HG03045 (cell line): ENCODE data around the gene RAP1GDS1.
"Not testable (repeated sequence)": the region's sequence is repeated elsewhere in the genome, so short reads cannot be mapped to it uniquely, and the experiment has no call there.

Source experiments
- ATAC-seq: cut with Tn5 transposase; IDR thresholded peaks from one replicate; pipeline ENCODE4 v1.9.1; 2021; ENCODE audit warnings: mild to moderate bottlenecking, moderate library complexity; ENCODE audit not compliant: unreplicated experiment

Gene RAP1GDS1

DNA sequence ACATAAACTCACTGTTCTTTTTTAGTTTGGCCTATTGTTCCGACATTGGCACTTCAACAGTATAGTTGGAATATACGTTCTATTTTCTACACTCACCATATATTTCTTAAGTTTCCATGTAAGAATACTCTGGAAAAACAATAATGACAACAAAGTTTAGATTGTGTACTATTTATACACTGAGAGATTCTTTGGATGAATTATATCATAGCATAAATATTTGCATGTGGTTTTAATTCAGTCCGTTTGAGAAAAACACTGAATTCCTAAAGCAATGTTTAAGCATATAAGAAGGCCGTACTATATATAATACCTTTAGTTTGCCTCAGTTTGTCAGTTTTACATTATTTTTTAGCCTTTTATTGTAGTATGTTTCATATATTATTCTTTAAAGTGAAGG is 82.4 kb downstream of the RAP1GDS1 start:
- ATAC-seq = no peak

DNA sequence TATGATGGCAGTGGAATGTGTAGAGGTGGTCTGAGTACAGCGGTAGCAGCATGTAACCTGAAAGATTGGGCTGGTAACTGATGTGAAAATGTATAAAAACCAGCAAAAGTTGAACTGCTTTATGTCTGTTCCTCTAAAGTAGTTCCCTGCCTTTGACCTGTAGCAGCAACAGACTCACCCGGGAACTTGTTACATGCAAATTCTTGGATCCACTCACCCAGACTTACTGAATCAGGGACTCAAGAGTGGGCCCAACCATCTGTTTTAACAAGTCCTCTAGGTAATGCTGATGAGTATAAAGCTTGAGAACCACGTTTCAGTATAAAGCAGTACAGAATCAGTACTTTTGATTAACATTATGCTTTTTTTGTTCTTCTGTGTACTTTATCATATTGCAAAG is 84.7 kb downstream of the RAP1GDS1 start:
- ATAC-seq = no peak

DNA sequence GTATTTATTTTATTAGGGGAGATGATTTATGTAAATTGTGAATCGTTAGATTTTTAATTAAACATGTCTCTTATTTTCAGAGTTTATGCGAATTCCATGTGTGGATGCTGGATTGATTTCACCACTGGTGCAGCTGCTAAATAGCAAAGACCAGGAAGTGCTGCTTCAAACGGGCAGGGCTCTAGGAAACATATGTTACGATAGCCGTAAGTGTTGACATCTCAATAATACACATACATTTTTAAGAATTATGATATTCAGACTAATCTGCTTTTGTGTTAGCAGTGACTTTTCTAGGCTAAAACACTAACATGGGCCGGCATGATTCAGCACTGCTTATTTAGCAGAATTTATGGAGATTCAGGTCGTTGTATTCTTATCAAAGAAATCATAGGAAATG is 91.2 kb downstream of the RAP1GDS1 start:
- no peak for ATAC-seq

DNA sequence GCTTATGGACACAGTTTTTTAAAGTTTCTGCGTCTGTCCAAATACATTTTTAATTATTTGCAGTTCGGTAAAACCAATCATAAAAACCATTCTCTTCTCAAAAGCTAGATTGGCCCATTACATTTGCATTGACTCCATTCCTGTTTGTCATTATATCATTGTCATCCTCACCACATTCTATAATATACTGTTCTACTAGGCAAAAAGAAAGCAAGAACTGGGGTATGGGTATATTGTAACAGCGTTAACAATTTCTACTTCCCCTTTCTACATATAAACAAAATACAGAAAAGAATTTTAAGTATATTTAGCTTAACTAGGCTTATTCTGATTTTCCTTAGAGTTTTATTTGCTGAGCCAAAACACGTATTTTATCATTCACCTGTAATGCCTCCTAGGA is 91.8 kb downstream of the RAP1GDS1 start:
- no peak for ATAC-seq

DNA sequence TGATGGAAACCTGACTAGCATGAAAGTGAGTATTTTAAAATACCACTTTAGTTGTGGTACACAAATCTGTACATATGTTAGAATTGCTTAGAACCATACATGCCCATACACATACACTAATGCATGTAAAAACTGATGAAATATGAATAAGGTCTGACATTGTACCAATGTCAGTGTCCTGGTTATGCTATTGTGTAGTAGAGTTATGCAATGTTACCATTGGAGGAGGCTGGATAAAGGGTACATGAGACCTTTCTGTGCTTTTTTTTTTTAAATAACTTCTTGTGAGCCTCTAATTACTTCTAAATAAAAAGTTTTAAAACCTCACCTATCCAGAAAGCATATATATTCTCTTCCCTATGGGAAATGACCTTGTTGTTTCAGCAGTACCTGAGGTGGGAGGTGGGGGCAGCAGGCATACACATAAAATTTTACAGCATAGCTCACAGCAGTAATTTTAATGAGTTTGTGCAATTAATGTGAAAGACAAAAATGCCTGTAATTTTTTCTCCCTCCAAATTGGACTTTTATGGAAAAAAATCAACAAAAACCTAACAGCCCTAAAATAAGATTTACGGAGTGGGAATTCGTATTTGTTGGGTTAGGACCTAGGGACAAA is 97.6 kb downstream of the RAP1GDS1 start:
- ATAC-seq = no peak

DNA sequence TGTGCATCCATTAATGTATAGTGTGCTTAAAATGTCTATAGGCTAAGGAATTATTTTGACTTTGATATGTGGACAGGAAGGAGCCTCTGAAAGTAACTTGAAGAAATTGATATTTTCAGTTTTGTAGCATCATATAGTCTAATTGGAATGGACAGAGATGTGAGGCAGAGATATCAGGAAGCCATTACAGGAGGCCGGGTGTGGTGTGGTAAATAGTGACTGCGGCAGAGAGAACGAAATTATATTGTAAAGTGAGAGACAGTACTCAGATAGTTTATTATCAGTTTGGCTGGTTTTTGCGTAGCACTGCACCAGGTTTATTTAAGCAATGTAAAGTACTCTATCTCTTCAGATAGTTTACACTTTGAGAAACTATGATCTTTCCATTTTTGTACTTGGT is 98.5 kb downstream of the RAP1GDS1 start:
- no peak for ATAC-seq

DNA sequence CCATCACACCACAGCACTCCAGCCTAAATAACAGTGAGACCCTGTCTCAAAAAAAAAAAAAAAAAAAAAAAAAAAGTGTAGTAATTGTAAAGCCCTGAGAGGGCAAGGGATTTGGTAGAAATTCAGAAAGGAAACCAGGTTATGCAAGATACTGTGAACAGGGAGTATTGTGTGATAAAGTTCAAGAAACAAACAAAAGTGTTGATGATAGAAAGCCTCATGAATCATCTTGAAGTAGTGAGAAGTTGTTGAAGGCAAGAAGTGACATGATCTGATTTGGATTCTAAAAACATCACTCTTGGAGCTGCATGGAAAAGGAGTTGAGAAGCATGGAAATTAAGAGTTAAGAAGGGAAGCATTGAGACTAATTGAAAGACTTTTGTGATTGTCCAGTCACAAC is 102.2 kb downstream of the RAP1GDS1 start:
- no peak for ATAC-seq

DNA sequence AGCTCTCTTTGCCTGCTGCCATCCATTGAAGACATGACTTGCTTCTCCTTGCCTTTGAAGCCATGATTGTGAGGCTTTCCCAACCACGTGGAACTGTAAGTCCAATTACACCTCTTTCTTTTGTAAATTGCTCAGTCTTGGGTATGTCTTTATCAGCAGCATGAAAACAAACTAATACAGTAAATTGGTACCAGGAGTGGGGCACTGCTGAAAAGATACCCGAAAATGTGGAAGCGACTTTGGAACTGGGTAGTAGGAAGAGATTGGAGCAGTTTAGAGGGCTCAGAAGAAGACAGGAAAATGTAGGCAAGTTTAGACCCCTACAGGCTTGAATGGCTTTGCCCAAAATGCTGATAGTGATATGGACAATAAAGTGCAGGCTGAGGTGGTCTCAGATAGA is 105.1 kb downstream of the RAP1GDS1 start:
- ATAC-seq = not testable (repeated sequence)

DNA sequence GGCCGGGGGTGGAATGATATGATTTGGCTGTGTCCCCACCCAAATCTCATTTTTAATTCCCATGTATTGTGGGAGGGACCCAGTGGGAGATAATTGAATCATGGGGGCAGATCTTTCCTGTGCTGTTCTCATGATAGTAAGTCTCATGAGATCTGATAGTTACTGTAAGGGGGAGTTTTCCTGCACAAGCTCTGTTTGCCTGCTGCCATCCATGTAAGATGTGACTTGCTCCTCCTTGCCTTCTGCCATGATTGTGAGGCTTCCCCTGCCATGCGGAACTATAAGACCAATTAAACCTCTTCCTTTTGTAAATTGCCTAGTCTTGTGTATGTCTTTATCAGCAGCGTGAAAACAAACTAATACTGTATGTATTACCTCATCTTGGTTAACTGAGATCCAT is 106.8 kb downstream of the RAP1GDS1 start:
- ATAC-seq = not testable (repeated sequence)

DNA sequence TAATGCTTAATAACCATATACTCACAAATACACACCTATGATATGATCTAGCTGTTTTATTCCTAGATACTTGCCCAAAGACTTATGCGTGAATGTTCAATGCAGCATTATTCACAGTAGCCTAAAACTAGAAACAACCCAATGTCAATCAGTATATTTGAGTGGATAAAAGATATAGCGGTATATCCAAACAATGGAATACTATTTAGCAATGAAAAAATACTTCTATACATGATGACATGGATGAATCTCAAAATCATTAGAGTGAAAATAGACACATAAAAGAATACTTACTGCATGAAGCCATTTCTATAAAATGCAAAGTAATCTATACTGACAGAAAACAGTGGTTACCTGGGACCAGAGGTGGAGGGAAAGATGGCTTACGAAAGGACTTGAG is 108.1 kb downstream of the RAP1GDS1 start:
- no peak for ATAC-seq

DNA sequence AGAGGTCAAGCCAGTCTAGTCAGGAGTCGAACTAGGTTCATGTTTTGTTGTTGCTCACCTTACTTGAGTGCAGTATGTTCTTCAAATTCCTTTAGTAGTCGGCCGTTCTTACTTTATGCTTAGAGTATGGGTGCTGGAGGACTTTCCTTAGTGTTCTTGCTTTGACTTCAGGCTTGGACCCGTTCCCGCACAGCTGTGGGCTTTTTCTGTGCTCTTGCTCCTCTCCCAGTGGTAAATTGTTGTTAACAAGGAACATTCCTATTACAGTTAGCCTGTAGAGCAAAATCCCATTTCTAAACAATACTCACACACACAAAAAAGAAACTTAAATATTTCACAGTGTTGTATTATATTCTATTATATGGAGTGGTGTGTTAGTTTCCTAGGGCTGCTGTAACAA is 113.5 kb downstream of the RAP1GDS1 start:
- ATAC-seq = no peak

DNA sequence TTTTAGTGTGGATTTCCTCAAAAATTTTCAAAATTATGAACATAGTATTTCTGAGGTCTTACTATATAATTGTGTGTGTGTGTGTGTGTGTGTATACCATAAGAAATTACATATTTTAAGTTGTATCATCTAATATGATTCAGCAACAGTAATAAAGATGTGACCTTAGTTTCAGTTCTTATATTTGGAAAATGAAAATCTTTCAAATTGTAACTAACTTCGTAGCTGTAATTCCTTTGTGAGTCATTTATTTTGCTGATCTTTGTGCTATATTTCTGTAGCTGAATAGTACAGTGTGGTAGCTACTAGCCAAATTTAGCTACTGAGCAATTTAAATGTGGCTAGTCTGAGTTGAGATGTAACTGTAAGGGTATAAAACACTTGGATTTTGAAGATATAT is 116.4 kb downstream of the RAP1GDS1 start:
- no peak for ATAC-seq

DNA sequence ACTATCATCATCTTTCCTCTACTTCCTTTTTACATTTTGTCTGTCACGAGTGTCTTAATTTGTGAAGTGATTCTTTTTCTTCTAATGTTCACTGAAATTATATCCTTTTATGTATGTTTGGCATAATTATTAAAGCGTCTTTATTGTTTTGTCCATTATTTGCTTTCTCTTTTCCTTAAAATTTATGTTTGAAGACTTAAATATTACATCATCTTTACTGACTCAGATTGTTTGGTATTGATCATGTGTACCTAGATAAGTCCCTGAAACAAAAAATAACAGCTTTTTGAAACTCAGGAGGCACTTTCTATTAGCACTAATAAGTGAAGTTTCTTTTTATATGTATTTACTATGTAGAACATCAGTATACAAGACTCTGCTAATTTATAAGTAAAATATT is 120.1 kb downstream of the RAP1GDS1 start:
- no peak for ATAC-seq

DNA sequence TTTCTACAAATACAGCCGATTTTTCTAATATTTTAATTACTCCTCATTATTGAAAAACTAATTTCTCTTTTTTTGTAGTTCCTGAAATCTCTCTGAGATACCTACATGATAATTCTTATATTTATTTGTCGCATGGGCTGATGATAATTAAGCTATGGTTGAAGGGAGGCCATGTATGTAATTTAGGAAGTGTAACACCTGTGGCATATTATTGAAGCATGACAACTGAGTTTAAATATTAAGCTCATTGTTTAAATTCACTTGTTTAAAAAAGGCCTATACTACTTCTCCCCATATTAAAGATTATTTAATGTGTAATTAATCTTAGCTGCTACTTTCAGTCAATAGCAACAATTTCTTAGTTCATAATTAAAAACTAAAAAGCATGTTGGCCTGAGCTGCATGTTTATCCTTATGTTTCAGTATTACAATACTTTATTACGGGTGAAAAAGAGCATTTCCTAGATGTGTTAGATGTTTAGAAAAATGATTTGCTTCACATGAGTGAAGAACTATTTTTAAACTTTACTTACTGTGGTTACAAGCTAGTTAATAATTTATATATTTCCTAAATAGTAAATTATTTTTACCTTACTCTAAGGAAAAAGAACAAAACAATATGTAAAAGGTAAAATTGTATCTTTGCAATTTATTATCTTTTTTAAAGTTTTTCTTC is 122.4 kb downstream of the RAP1GDS1 start:
- no peak for ATAC-seq

DNA sequence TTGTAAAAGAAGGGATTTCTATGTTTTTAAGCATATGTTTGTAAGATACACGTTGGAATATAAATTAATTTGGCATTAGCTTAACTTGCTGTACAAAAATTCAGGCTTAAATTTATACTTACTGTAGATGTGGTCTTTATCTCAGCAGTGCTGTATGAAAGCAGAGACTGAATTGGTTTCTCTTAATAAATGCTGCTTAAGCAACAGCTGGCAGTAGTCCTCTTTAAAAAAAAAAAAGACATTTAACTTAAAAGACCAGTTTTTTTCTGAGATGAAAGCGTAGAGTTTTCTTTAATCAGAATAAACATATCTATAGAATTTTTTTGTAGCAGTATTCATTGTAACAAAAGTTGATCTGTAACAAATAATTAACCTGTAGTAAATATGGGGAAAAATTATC is 124.6 kb downstream of the RAP1GDS1 start:
- no peak for ATAC-seq

DNA sequence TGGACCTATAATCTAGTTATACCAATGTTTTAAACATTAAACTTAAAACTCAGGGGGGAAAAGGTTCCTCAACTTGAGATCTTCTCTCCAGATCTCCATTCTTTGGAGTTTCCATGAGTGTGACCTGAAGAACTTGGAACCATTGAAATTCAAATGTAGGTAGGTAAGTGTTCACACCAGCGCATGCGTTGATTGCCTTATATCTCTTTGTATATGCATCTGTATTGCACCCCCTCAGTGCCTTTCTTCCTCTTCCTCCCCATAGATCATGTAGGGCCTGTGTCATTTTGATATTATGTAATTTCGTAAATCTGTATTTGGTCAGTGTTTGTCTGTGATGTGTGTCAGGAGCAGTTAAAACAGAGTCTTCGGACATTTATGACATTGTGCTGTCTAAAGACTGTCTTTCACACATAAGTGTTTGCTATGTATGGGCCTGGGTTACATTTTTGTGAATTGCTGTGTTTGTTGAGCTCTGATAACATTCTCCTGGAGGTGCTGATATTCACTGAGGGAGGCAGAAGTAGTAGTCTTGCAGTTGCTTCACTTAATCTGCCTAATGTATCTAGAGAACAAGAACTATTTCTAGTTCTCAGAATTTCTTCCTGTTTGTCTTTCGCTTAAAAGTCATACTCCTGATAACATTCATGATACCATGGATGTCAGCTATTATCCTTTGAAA is 126.3 kb downstream of the RAP1GDS1 start:
- ATAC-seq = no peak

DNA sequence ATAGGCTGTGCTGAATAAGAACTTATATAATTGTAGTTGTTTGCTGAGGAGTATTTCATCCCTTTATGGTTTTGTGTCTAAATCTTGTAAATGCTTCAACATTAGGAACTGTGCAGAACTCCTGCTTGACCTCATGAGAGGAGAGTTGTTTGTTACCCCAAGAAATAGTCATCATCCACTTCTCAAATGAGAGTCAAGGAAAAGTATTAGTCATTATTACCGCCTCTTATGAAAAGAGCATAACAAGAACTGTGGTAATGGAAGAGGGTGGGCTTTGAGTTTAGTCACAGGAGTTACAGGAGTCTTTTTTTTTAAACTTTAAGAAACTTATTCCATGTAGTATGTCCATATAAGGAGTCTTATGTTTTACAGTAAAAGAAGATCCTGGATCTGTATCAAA is 132.9 kb downstream of the RAP1GDS1 start:
- no peak for ATAC-seq

DNA sequence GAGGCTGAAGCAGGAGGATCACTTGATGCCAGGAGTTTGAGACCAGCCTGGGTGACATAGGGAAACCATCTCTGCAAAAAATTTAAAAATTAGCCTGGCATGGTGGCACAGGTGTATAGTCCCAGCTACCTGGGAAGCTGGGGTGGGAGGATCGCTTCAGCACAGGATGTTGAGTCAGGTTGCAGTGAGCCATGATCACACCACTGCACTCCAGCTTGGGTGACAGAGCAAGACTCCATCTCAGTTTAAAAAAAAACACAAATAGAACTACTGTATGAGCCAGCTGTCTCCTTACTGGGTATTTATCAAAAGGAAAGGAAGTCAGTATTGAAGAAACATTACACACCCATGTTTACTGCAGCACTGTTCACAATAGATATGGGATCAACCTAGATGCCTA is 138.7 kb downstream of the RAP1GDS1 start:
- ATAC-seq = no peak

DNA sequence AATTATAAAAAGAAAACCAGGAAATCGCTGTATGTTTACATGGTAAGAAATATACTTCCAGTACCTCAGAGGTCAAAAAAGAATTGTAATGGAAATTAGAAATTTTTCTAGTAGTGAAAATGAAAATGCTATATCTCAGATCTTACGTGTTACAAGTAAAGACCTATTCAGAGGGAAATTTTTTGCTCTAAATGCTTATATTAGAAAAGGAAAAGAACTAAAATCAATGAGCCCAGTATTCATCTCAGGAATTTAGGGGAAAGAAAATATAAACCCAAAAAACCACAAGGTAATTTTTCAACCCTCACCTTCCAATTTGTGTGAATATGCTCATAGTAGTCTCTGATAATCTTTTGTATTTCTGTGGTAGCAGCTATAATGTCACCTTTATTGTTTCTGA is 145.6 kb downstream of the RAP1GDS1 start:
- no peak for ATAC-seq

DNA sequence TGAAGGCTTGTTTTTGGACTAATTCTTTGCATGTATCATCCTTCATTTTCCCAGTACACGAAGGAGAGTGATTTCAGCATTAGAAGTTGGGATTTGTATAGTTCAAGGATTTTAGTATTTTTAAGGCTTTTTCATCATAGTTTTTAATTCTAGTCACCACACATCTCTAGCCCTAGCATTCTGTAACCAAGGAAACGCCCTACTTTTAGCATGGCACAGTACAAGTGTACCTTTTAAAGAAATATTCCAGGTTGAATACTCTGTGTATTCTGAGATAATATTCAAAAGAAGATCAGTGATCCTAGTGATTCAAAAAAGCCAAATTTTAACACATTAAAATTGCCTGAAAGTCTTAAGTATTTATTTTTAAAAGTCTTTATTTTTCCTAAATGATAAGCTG is 150.5 kb downstream of the RAP1GDS1 start:
- ATAC-seq = no peak

DNA sequence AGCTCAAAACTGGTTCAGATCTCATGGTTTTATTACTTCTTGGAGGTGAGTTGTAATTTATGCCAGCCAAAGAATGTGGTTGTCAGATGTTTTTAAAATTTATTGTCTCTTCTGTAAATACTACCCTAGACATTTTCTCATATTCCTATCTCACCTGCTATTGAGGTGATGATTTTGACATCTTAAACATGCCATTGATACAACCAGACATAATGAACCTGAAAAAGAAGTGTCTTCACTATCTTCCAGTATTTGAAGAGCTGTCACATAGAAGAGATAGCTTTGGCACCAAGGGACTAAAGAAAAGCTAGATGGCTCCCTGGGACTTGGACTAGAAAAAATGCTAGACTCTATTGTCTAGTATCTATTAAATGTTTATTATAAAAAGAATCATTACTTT is 155.7 kb downstream of the RAP1GDS1 start:
- no peak for ATAC-seq

DNA sequence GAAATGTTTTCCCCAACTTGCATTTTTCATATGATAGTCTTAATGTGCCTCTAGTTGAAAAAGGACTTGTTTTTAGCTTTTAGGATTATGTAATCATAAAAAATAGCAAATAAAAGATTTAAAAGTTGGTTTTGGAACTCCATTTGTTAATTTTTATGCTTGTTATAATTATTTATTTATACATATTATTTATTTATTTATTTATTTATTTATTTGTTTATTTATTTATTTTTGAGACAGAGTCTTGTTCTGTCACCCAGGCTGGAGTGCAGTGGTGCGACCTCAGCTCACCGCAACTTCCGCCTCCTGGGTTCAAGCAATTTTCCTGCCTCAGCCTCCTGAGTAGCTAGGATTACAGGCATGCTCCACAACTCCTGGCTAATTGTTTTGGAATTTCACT is 159.0 kb downstream of the RAP1GDS1 start:
- not testable (repeated sequence) for ATAC-seq
